ENCODE data around the gene NR5A2.

GRCh38 chr1:200048244-200048643 lies 20.7 kb downstream of the NR5A2 start:
- no peak for TF ChIP-seq CTCF (IDR thresholded peaks at IDR 0.05 in 4 of 5, conservative IDR thresholded peaks at IDR 0.05 in 1 of 5)
- TF ChIP-seq POLR2A (IDR thresholded peaks at IDR 0.05), result no peak

Measured in gastrocnemius medialis (tissue), 4 donors.